ENCODE data around the gene NDUFB4. TPM values are rescaled to one million over a fixed set of nuclear protein-coding genes. Genes with fewer than 3 reads are reported as not detected.

The NDUFB4 gene
- total RNA-seq, 1 experiment from 2014 or later = 138 TPM

DNA sequence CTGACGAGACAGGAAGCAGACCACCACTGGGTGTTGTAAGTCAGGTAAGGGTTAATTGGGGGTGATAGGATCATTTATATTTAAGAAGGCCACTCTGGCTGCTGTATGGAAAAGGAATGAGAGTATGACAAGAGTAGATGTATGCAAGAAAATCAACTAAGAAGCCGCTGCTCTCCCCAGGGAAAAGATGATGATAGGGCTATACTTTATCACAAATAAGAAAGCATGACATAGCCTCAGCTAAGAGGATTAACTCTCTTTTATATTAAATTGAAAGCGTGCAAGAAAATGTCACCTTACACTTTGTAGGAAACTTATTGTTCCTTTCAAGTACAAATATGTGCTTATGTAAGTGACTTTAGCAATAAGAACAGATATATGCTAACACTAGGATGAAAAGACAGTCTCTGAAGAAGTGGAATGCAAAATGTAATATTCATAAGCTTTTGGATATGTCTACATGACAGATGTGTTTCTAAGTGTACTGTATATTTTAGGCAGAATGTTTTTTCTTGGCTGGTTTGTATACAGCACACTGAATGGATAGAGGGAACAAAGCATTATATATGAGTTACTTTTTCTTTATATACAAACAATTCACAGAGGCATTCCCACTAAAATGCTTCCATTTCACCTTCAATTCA lies 8.7 kb upstream of the NDUFB4 start:
- TF ChIP-seq, protein P1, sequence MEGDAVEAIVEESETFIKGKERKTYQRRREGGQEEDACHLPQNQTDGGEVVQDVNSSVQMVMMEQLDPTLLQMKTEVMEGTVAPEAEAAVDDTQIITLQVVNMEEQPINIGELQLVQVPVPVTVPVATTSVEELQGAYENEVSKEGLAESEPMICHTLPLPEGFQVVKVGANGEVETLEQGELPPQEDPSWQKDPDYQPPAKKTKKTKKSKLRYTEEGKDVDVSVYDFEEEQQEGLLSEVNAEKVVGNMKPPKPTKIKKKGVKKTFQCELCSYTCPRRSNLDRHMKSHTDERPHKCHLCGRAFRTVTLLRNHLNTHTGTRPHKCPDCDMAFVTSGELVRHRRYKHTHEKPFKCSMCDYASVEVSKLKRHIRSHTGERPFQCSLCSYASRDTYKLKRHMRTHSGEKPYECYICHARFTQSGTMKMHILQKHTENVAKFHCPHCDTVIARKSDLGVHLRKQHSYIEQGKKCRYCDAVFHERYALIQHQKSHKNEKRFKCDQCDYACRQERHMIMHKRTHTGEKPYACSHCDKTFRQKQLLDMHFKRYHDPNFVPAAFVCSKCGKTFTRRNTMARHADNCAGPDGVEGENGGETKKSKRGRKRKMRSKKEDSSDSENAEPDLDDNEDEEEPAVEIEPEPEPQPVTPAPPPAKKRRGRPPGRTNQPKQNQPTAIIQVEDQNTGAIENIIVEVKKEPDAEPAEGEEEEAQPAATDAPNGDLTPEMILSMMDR (IDR thresholded peaks at IDR 0.05; ENCODE audit: unreplicated experiment) = no peak
- no peaks in the 10 kb centered on the region for H3K4me1 Mint-ChIP-seq (ENCODE audit: low read depth, unreplicated experiment)
- H3K27ac Mint-ChIP-seq (ENCODE audit: unreplicated experiment) = no peak overlapping the region
- H3K9me3 Mint-ChIP-seq (ENCODE audit: low read depth, unreplicated experiment) = no peaks in the 10 kb centered on the region
- H3K36me3 Mint-ChIP-seq (ENCODE audit: insufficient read depth, unreplicated experiment) = no peaks in the 10 kb centered on the region
- H3K4me3 Mint-ChIP-seq (ENCODE audit: low read depth, unreplicated experiment) = no peak overlapping the region
- H3K27me3 Mint-ChIP-seq (ENCODE audit: unreplicated experiment) = peaks cover 8% of the 10 kb centered on the region
- no peak for DNase-seq
- intact Hi-C loops (cut with micrococcal nuclease; ENCODE audit: unreplicated experiment) = no loop called here
- CTCF ChIA-PET = no interaction called here
- BruUV-seq (replicated peaks) = no TSS peak

DNA sequence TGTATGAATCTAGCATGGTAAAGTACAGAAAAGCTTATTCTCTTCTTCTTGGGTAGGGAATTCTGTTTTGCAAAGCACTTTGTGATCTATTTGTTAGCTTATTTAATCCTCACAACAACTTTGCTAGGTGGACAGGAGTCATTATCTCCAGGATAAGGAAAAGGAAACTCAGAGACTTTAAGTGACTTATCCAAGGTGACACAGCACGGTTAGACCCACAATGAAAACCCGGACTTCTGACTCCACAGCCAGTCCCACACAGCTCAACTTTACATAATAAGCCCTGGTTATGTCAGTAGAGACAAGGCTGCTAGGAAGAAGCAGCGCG lies 384 bp upstream of the NDUFB4 start:
- TSS peak; percentile 75 for BruUV-seq (replicated peaks)
- H3K27ac Mint-ChIP-seq (ENCODE audit: unreplicated experiment) = peak overlapping the region; percentile 80
- TF ChIP-seq, protein P1 (IDR thresholded peaks at IDR 0.05; ENCODE audit: unreplicated experiment) = no peak
- no peaks in the 10 kb centered on the region for H3K4me1 Mint-ChIP-seq (ENCODE audit: low read depth, unreplicated experiment)
- peaks cover 19% of the 10 kb centered on the region for H3K36me3 Mint-ChIP-seq (ENCODE audit: insufficient read depth, unreplicated experiment)
- DNase-seq = no peak
- H3K27me3 Mint-ChIP-seq (ENCODE audit: unreplicated experiment) = no peaks in the 10 kb centered on the region
- H3K4me3 Mint-ChIP-seq (ENCODE audit: low read depth, unreplicated experiment) = peak overlapping the region; percentile 79
- CTCF ChIA-PET = interaction anchor here (0.9 to 1.5 kb wide), 6 partner anchors 28 to 247 kb away, joined by 3 to 6 read pairs (median 3); partner anchors contain the start of gene LRRC58
- H3K9me3 Mint-ChIP-seq (ENCODE audit: low read depth, unreplicated experiment) = no peaks in the 10 kb centered on the region
- intact Hi-C loops (cut with micrococcal nuclease; ENCODE audit: unreplicated experiment) = loop anchor here (1.0 kb wide), 1 partner anchor 147 kb away; the partner anchor contains the start of genes GTF2E1 and RABL3

DNA sequence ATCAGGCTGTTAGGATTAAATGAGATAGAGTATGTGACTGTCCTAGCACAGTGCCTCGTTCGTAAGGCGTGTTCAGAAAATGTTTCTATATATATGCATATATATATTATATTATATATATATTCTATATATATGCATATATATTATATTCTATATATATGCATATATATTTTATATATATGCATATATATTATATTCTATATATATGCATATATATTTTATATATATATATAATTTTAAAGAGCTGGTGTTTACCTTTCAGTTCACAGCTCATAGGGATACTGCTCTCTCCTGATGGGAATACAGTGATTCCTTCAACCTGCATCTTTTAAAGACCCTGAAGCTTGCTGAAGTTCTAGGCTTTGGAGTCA lies 702 bp downstream of the NDUFB4 start:
- peaks cover 25% of the 10 kb centered on the region for H3K36me3 Mint-ChIP-seq (ENCODE audit: insufficient read depth, unreplicated experiment)
- H3K9me3 Mint-ChIP-seq (ENCODE audit: low read depth, unreplicated experiment) = no peaks in the 10 kb centered on the region
- CTCF ChIA-PET = no interaction called here
- peak overlapping the region; percentile 79 for H3K4me3 Mint-ChIP-seq (ENCODE audit: low read depth, unreplicated experiment)
- BruUV-seq (replicated peaks) = no TSS peak
- TF ChIP-seq, protein P1 (IDR thresholded peaks at IDR 0.05; ENCODE audit: unreplicated experiment) = no peak
- no peaks in the 10 kb centered on the region for H3K27me3 Mint-ChIP-seq (ENCODE audit: unreplicated experiment)
- H3K27ac Mint-ChIP-seq (ENCODE audit: unreplicated experiment) = peak overlapping the region; percentile 80
- DNase-seq = no peak
- H3K4me1 Mint-ChIP-seq (ENCODE audit: low read depth, unreplicated experiment) = no peaks in the 10 kb centered on the region
- intact Hi-C loops (cut with micrococcal nuclease; ENCODE audit: unreplicated experiment) = loop anchor here (1.0 kb wide), 1 partner anchor 145 kb away; the partner anchor contains the start of genes GTF2E1 and RABL3

DNA sequence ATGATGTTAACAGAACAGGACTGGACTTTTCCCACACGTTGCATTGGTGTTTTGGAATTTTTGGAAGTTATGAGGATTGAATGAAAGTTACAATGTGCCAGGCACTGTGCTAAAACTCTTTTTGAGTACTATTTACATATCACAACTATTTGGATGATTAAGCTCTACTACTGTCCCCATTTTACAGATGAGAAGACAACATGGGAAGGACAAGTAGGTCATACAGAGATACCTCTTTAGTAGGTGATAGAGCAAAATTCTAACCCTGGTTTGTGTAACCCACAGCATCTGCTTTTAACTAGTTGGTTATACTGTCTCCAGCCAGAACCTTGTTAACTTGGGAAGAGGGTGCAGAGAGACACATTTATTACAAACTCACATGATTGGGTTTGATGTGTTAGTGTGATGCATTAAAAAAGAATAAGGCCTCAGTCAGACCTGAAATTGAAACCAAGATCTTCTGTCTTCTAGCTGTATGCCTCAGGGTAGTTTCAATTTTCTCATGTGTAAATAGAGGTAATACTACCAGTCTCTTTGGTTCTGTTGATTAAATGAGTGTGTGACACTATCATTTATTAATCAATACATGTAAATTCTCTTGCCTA lies 1.4 kb downstream of the NDUFB4 start:
- Mint-ChIP-seq H3K27me3 (ENCODE audit: unreplicated experiment) (no peaks in the 10 kb centered on the region), H3K4me3 (ENCODE audit: low read depth, unreplicated experiment) (peak overlapping the region; percentile 79), H3K4me1 (ENCODE audit: low read depth, unreplicated experiment) (no peaks in the 10 kb centered on the region), H3K27ac (ENCODE audit: unreplicated experiment) (peak overlapping the region; percentile 80), H3K9me3 (ENCODE audit: low read depth, unreplicated experiment) (no peaks in the 10 kb centered on the region), H3K36me3 (ENCODE audit: insufficient read depth, unreplicated experiment) (peaks cover 29% of the 10 kb centered on the region)
- BruUV-seq (replicated peaks) = no TSS peak
- CTCF ChIA-PET = no interaction called here
- TF ChIP-seq, protein P1 (IDR thresholded peaks at IDR 0.05; ENCODE audit: unreplicated experiment) = no peak
- no peak for DNase-seq
- intact Hi-C loops (cut with micrococcal nuclease; ENCODE audit: unreplicated experiment) = no loop called here

Measured in Calu3 (cell line).